Heart right ventricle (tissue), 16 donors: ENCODE data around the gene TC2N. TPM values are rescaled to one million over a fixed set of nuclear protein-coding genes. Genes with fewer than 3 reads are reported as not detected.

ENCODE experiments used
- ATAC-seq, 8 donors: fragments of 200-7000 bp; cut with Tn5 transposase; one replicate each; pipeline ENCODE4 v1.9.1; 2020; ENCODE audit warnings: mild to moderate bottlenecking in 8 of 8, moderate library complexity in 8 of 8, moderate number of reproducible peaks in 1 of 8
- DNase-seq, 2 donors: peaks; one replicate each; pipeline ENCODE4 v3.0.0-alpha.2; 2020
- H3K27ac ChIP-seq, 10 donors: fragments of 200-600 bp; sonication (generic) in 2 of 10; one replicate each; pipeline versions ENCODE4 v1.5.0 to v1.8.0; 2020 to 2022; ENCODE audit warnings: mild to moderate bottlenecking in 3 of 10
- H3K27me3 ChIP-seq, 7 donors: fragments of 200-600 bp; one replicate each; pipeline ENCODE4 v1.8.0; 2021 to 2022; ENCODE audit warnings: mild to moderate bottlenecking in 2 of 7
- H3K36me3 ChIP-seq, 9 donors: fragments of 200-600 bp; sonication (generic) in 1 of 9; one replicate each; pipeline versions ENCODE4 v1.5.0 to v1.8.0; 2020 to 2022; ENCODE audit warnings: mild to moderate bottlenecking in 2 of 9
- H3K4me1 ChIP-seq, 9 donors: fragments of 200-600 bp; sonication (generic) in 1 of 9; one replicate each; pipeline versions ENCODE4 v1.5.0 to v1.8.0; 2020 to 2022; ENCODE audit warnings: mild to moderate bottlenecking in 4 of 9
- H3K4me3 ChIP-seq, 10 donors: fragments of 200-600 bp; sonication (generic) in 2 of 10; one replicate each; pipeline versions ENCODE4 v1.5.0 to v1.8.0; 2020 to 2022; ENCODE audit warnings: mild to moderate bottlenecking in 7 of 10, moderate library complexity in 2 of 10
- H3K9me3 ChIP-seq, 11 donors: fragments of 200-600 bp in 10 of 11; sonication (generic) in 2 of 11; one replicate each; pipeline versions ENCODE4 v1.5.0 to v1.8.0; 2013 to 2022; ENCODE audit warnings: mild to moderate bottlenecking in 2 of 11, control low read depth in 1 of 11, moderate library complexity in 1 of 11
- CTCF ChIP-seq, 9 donors: fragments of 200-600 bp; sonication (generic) in 2 of 9; IDR thresholded peaks; one replicate each; pipeline versions ENCODE4 v1.5.0 to v1.8.0; 2021 to 2022; ENCODE audit warnings: antibody characterized with exemption in 9 of 9, mild to moderate bottlenecking in 5 of 9, moderate library complexity in 1 of 9
- whole genome bisulfite sequencing, 2 donors: extraction: QIAGEN DNeasy Blood & Tissue Kit; methylation state at CpG; one replicate each; pipeline ENCODE4 v1.1.7; 2013; ENCODE audit warnings: inconsistent platforms in 1 of 2; 5-methylcytosine and 5-hydroxymethylcytosine counted together
- intact Hi-C, 10 donors: fragments of 100-400 bp; cut with DNase I; formaldehyde crosslinking; loops; one replicate each; pipeline versions ENCODE4 v1.11.1 to v1.14.2; 2022
- polyA plus RNA-seq, 2 donors: library from polyadenylated mRNA; stranded (reverse); fragments of 200-250 nt; gene quantifications; one replicate each; pipeline ENCODE4 v1.2.3, GENCODE V29; 2013
- total RNA-seq, 10 donors: library from RNA; stranded (reverse); fragmentation: NEBNext Ultra II Directional in 3 of 10; extraction: Animal tissue kit (Norgen Biotek cat#: 25700) in 3 of 10; gene quantifications; one replicate each; pipeline versions ENCODE4 v1.2.1 to v1.2.4, GENCODE V29; 2021 to 2023
- donor health status: Arrhythmogenic right ventricular cardiomyopathy.
- donor health status: ischemic (EF 13 %, LVEDD 7.1; RV severe dilation, severe dysfunction).
- donor health status: healthy with polysubstance abuse.
- donor health status: DM: no; HTN: yes; CAD: no.
- donor health status: DM: no; HTN: no; CAD: no.
- donor health status: ischemic (EF 25% LVEDD 6.9; RV normal size, moderate dysfunction).
- donor health status: ischemic (EF 25% LVEDD 5.7; RV mildly dilated, moderate dysfunction).
- donor health status: healthy.
- donor health status: DM: yes; HTN: yes; CAD: no.
- donor health status: Ischemic cardiomyopathy.
- donor health status: ischemic (EF 35%, LVEDD 5.7; RV mildly dilated, moderate dysfunction).
- donor health status: nonischemic (EF 11% LVEDD 7.7; RV severe dilation, severe dysfunction).
- donor health status: DM: yes; HTN: yes; CAD: no.
- donor health status: PGD.
- donor health status: ischemic (EF 29% LVEDD 5.4; RV normal size, mild dysfunction).
- donor health status: nonischemic (EF 23%, LVEDD 6.1; RV moderate dilation, normal function).

The TC2N gene
- total and polyA plus RNA-seq, 12 donors: 1.8 to 12.4 (median 3.8) TPM

- no peak overlapping the region for H3K4me3 ChIP-seq
- DNase-seq: no peak
- H3K9me3 ChIP-seq: peaks cover 0 to 17% (median 6%) of the 10 kb centered on the region in 11 donors
- WGBS, 2 donors: 32 to 48% methylated on average over 4 of the region's 4 CpGs
- peak in 5 of 8 donors; percentile 44 to 71 (median 53) for ATAC-seq
- no peak for TF ChIP-seq CTCF (IDR thresholded peaks at IDR 0.05)
- H3K36me3 ChIP-seq: no peaks in the 10 kb centered on the region
- peak overlapping the region in 7 of 10 donors; percentile 23 to 75 (median 65) for H3K27ac ChIP-seq
- peaks cover 0 to 28% (median 10%) of the 10 kb centered on the region in 9 donors for H3K4me1 ChIP-seq
- intact Hi-C loops: no loop called here
- H3K27me3 ChIP-seq: no peaks in the 10 kb centered on the region
These were observed 111.6 kb downstream of the TC2N start for GRCh38 chr14:91755570-91756295.

- Histone ChIP-seq H3K27me3 (no peaks in the 10 kb centered on the region), H3K27ac (peak overlapping the region in 8 of 10 donors; percentile 23 to 75 (median 65)), H3K9me3 (peaks cover 0 to 8% (median 0%) of the 10 kb centered on the region in 11 donors), H3K4me3 (no peak overlapping the region), H3K36me3 (no peaks in the 10 kb centered on the region), H3K4me1 (peaks cover 0 to 28% (median 10%) of the 10 kb centered on the region in 9 donors)
- intact Hi-C loops: no loop called here
- DNase-seq (no peak), ATAC-seq (no peak)
- 0 to 15% methylated on average over 1 of the region's 1 CpG for WGBS, 2 donors
- no peak for TF ChIP-seq CTCF (IDR thresholded peaks at IDR 0.05)
These were observed 112.5 kb downstream of the TC2N start for GRCh38 chr14:91754819-91755218.

- peak; percentile 43 to 93 (median 86) for ATAC-seq
- no peaks in the 10 kb centered on the region for H3K36me3 ChIP-seq
- peaks cover 0 to 28% (median 10%) of the 10 kb centered on the region in 9 donors for H3K4me1 ChIP-seq
- 68% methylated on average over 1 of the region's 1 CpG for WGBS, 2 donors
- intact Hi-C loops: no loop called here
- TF ChIP-seq CTCF (IDR thresholded peaks at IDR 0.05): no peak
- peaks cover 0 to 3% (median 0%) of the 10 kb centered on the region in 11 donors for H3K9me3 ChIP-seq
- peak overlapping the region in 8 of 10 donors; percentile 16 to 75 (median 65) for H3K27ac ChIP-seq
- DNase-seq: peak in 1 of 2 donors; percentile 16
- no peaks in the 10 kb centered on the region for H3K27me3 ChIP-seq
- H3K4me3 ChIP-seq: no peak overlapping the region
These were observed 113.2 kb downstream of the TC2N start for GRCh38 chr14:91754185-91754584.

- no peak overlapping the region for H3K4me3 ChIP-seq
- peaks cover 0 to 28% (median 10%) of the 10 kb centered on the region in 9 donors for H3K4me1 ChIP-seq
- DNase-seq (no peak), ATAC-seq (peak in 3 of 8 donors; percentile 31 to 43 (median 40))
- H3K36me3 ChIP-seq: no peaks in the 10 kb centered on the region
- no peaks in the 10 kb centered on the region for H3K9me3 ChIP-seq
- no peaks in the 10 kb centered on the region for H3K27me3 ChIP-seq
- intact Hi-C loops: no loop called here
- H3K27ac ChIP-seq: peak overlapping the region in 9 of 10 donors; percentile 8 to 75 (median 65)
- TF ChIP-seq CTCF (IDR thresholded peaks at IDR 0.05): no peak
- WGBS, 2 donors: 45 to 46% methylated on average over 4 of the region's 4 CpGs
These were observed 113.7 kb downstream of the TC2N start for GRCh38 chr14:91753501-91754128.
